Panc1 (cell line): ENCODE measurements around the gene TMEM222. TPM values are rescaled to one million over a fixed set of nuclear protein-coding genes. Genes with fewer than 3 reads are reported as not detected.

Source experiments
- ATAC-seq: fragments of 200-7000 bp; cut with Tn5 transposase; 2 replicates; pipeline ENCODE4 v1.9.1; 2020; ENCODE audit warnings: mild to moderate bottlenecking, moderate library complexity
- BruUV-seq: library from RNA; stranded (reverse); fragments of 400-500 nt; replicated peaks from 2 replicates; lab custom pipeline; 2021; lab: Mats Ljungman, UMichigan
- CTCF ChIA-PET: fragments of 300-600 bp; sonication (Branson Sonifier 250); formaldehyde crosslinking; loops from one replicate; lab custom pipeline; 2022; ENCODE audit warnings: antibody characterized with exemption; lab: Charles Lee
- POLR2A ChIA-PET: fragments of 300-600 bp; sonication (Branson Sonifier 250); formaldehyde crosslinking; loops from one replicate; lab custom pipeline; 2022; ENCODE audit warnings: antibody characterized with exemption; lab: Charles Lee
- DNase-seq: peaks from one replicate; pipeline ENCODE4 v3.0.0-alpha.2; 2010; ENCODE audit warnings: low read depth, low spot score
- H3K27ac ChIP-seq: 2 replicates; pipeline ENCODE4 v1.5.1; 2011; ENCODE audit warnings: mild to moderate bottlenecking, low read length, inconsistent platforms
- H3K27me3 ChIP-seq: fragments of 200-500 bp; sonication (Bioruptor generic); 2 replicates; pipeline ENCODE4 v1.6.0; 2014; ENCODE audit warnings: low read length, inconsistent platforms; ENCODE audit not compliant: control insufficient read depth, insufficient read depth
- H3K36me3 ChIP-seq: fragments of 200-500 bp; sonication (Bioruptor generic); 2 replicates; pipeline ENCODE4 v1.5.1; 2014; ENCODE audit warnings: inconsistent platforms, mild to moderate bottlenecking, low read length, moderate library complexity; ENCODE audit not compliant: control insufficient read depth, insufficient read depth
- H3K4me1 ChIP-seq: 2 replicates; pipeline ENCODE4 v1.5.1; 2011; ENCODE audit warnings: inconsistent platforms, mild to moderate bottlenecking, low read length, moderate library complexity; ENCODE audit not compliant: control insufficient read depth, insufficient read depth
- H3K4me3 ChIP-seq, 2 experiments: 2 replicates each; pipeline ENCODE4 v1.5.1; 2011 to 2012; ENCODE audit warnings: low read depth in 2 of 2, low read length in 2 of 2, mild to moderate bottlenecking in 2 of 2, inconsistent platforms in 1 of 2, moderate library complexity in 1 of 2
- H3K9me3 ChIP-seq: fragments of 200-500 bp; sonication (Bioruptor generic); 2 replicates; pipeline ENCODE4 v1.5.1; 2014; ENCODE audit warnings: low read depth, mild to moderate bottlenecking, inconsistent platforms, low read length, moderate library complexity; ENCODE audit not compliant: control insufficient read depth, insufficient read depth
- POLR2AphosphoS5 ChIP-seq: IDR thresholded peaks from 2 replicates; pipeline ENCODE4 v1.6.1; 2012; ENCODE audit warnings: mild to moderate bottlenecking, low read depth, low read length, moderate library complexity
- SIN3A ChIP-seq: IDR thresholded peaks from 2 replicates; pipeline ENCODE4 v1.6.1; 2012; ENCODE audit warnings: low read depth, mild to moderate bottlenecking, low read length, moderate library complexity, borderline replicate concordance; ENCODE audit not compliant: insufficient read depth
- TCF7L2 ChIP-seq: IDR thresholded peaks from 2 replicates; pipeline ENCODE4 v1.6.1; 2011; ENCODE audit warnings: mild to moderate bottlenecking, low read depth, low read length, inconsistent platforms
- in situ Hi-C: cut with HindIII; loops from 2 replicates; pipeline ENCODE4 v1.10.0; 2016; ENCODE audit warnings: low sequenced_read_pairs, low pct_unique_long_range_greater_than_20kb
- intact Hi-C: fragments of 100-400 bp; cut with micrococcal nuclease; formaldehyde crosslinking; loops from one replicate; pipeline ENCODE4 v1.10.0; 2022; ENCODE audit not compliant: unreplicated experiment
- total RNA-seq: library from RNA; stranded (reverse); gene quantifications from one replicate; pipeline ENCODE4 v1.2.1, GENCODE V29; 2021; ENCODE audit not compliant: unreplicated experiment
- TF ChIP-seq, protein P1 (sequence below): fragments of 450-650 bp; IDR thresholded peaks from 2 replicates; pipeline ENCODE4 v1.5.1; 2017; ENCODE audit warnings: mild to moderate bottlenecking
- TF ChIP-seq, protein P2 (sequence below), 2 experiments: IDR thresholded peaks; 2 replicates each; pipeline ENCODE4 v1.6.1; 2011 to 2012; ENCODE audit warnings: low read depth in 2 of 2, control low read depth in 1 of 2, low read length in 1 of 2, mild to moderate bottlenecking in 1 of 2, moderate library complexity in 1 of 2; ENCODE audit not compliant: insufficient read depth in 1 of 2

The TMEM222 gene
- total RNA-seq, 1 experiment from 2014 or later = 55.3 TPM

DNA sequence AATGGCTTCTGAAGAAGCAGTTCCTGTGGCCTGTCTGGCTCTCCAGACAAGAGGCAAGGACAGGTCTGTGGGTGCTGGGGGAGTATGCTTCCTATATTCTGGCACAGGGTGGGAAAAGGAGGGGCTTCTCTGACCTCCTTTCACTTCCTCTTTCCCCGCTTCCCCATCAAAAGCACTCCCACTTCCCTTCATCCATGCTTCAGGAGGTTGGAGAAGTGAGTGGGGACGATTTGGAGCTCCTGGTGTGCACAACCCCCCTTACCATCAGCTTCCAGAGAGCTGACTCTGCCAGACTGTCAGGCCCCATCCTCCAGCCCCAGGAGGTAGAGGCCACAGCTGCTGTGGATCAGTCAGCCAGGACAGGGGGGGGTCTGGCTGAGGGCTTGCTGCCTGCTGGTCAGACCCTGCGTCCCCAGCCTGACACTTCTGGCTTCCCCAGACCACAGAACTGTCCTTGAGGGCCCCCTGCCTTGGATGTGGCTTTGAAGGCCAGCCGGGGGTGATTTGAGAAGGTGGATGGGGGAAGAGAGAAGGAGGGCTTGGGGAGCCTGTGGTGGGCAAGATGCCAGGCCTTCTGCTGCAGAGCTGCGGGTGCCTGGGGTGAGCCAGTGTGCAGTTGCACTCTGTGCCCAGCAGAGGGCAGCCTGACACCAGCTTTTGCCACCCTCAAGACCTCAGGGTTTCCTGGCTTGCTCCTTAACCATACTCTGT, 21.5 kb upstream of the TMEM222 start:
- ATAC-seq (peak; percentile 96), DNase-seq (peak; percentile 75)
- Histone ChIP-seq H3K36me3 (peaks cover 6% of the 10 kb centered on the region; the same call in 1 of the 2 replicates), H3K27me3 (no peaks in the 10 kb centered on the region), H3K4me3 (no peak overlapping the region), H3K9me3 (no peaks in the 10 kb centered on the region), H3K4me1 (peaks cover 2% of the 10 kb centered on the region; the same call in 1 of the 2 replicates), H3K27ac (no peak overlapping the region)
- TF ChIP-seq, protein P1, sequence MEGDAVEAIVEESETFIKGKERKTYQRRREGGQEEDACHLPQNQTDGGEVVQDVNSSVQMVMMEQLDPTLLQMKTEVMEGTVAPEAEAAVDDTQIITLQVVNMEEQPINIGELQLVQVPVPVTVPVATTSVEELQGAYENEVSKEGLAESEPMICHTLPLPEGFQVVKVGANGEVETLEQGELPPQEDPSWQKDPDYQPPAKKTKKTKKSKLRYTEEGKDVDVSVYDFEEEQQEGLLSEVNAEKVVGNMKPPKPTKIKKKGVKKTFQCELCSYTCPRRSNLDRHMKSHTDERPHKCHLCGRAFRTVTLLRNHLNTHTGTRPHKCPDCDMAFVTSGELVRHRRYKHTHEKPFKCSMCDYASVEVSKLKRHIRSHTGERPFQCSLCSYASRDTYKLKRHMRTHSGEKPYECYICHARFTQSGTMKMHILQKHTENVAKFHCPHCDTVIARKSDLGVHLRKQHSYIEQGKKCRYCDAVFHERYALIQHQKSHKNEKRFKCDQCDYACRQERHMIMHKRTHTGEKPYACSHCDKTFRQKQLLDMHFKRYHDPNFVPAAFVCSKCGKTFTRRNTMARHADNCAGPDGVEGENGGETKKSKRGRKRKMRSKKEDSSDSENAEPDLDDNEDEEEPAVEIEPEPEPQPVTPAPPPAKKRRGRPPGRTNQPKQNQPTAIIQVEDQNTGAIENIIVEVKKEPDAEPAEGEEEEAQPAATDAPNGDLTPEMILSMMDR = peak; percentile 97
- no peak for TF ChIP-seq TCF7L2
- intact Hi-C loops (loop anchor here (2.0 kb wide), 1 partner anchor 94 kb away; no protein-coding TSS in a partner anchor), in situ Hi-C loops (no loop called here)
- CTCF ChIA-PET = interaction anchor here (0.7 to 2.2 kb wide), 8 partner anchors 57 to 200 kb away, joined by 3 to 16 read pairs (median 6); no protein-coding TSS in a partner anchor
- POLR2A ChIA-PET = interaction anchor here (0.5 kb wide), 2 partner anchors 82 to 235 kb away, joined by 3 to 9 read pairs; no protein-coding TSS in a partner anchor
- no TSS peak for BruUV-seq

DNA sequence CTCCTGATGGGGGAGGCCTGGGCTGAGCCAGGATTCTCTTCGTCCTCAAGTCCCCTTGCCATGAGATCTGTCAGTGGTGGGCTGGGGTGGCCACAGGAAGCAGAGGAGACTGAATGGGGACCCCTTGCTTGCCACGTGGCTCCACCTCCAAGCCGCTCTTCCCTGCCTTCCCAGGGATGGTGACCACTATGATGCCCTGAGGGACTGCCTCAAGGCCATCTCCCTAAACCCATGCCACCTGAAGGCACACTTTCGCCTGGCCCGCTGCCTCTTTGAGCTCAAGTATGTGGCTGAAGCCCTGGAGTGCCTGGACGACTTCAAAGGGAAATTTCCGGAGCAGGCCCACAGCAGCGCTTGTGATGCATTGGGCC, 20.9 kb upstream of the TMEM222 start:
- H3K9me3 ChIP-seq = no peaks in the 10 kb centered on the region
- H3K4me3 ChIP-seq = no peak overlapping the region
- peaks cover 6% of the 10 kb centered on the region; the same call in 1 of the 2 replicates for H3K36me3 ChIP-seq
- ATAC-seq (peak; percentile 6; the same call in 1 of the 2 replicates), DNase-seq (no peak)
- peaks cover 2% of the 10 kb centered on the region; the same call in 1 of the 2 replicates for H3K4me1 ChIP-seq
- BruUV-seq = no TSS peak
- intact Hi-C loops = loop anchor here (2.0 kb wide), 1 partner anchor 94 kb away; no protein-coding TSS in a partner anchor
- H3K27me3 ChIP-seq = no peaks in the 10 kb centered on the region
- ChIA-PET POLR2A (no interaction called here), CTCF (interaction anchor here (0.6 to 2.0 kb wide), 8 partner anchors 15 to 327 kb away, joined by 3 to 16 read pairs (median 6); no protein-coding TSS in a partner anchor)
- no peak overlapping the region for H3K27ac ChIP-seq
- in situ Hi-C loops = no loop called here
- TF ChIP-seq SIN3A = no peak
- TF ChIP-seq, protein P1 = peak; percentile 45

GRCh38 chr1:27301582-27302199, 20.3 kb upstream of the TMEM222 start:
- Histone ChIP-seq H3K9me3 (no peaks in the 10 kb centered on the region), H3K4me3 (no peak overlapping the region), H3K27ac (no peak overlapping the region), H3K4me1 (peaks cover 2% of the 10 kb centered on the region; the same call in 1 of the 2 replicates), H3K27me3 (no peaks in the 10 kb centered on the region), H3K36me3 (peaks cover 6% of the 10 kb centered on the region; the same call in 1 of the 2 replicates)
- ATAC-seq (no peak), DNase-seq (no peak)
- intact Hi-C loops = loop anchor here (2.0 kb wide), 1 partner anchor 93 kb away; no protein-coding TSS in a partner anchor
- in situ Hi-C loops = no loop called here
- CTCF ChIA-PET = interaction anchor here (0.6 to 1.3 kb wide), 6 partner anchors 15 to 327 kb away, joined by 3 to 9 read pairs (median 4); no protein-coding TSS in a partner anchor
- BruUV-seq = no TSS peak
- POLR2A ChIA-PET = interaction anchor here (0.5 to 0.6 kb wide), 2 partner anchors 64 to 352 kb away, joined by 3 read pairs; no protein-coding TSS in a partner anchor
- TF ChIP-seq POLR2AphosphoS5 (no peak), TCF7L2 (no peak), SIN3A (no peak)
- TF ChIP-seq, protein P1 = no peak
- TF ChIP-seq, protein P2, sequence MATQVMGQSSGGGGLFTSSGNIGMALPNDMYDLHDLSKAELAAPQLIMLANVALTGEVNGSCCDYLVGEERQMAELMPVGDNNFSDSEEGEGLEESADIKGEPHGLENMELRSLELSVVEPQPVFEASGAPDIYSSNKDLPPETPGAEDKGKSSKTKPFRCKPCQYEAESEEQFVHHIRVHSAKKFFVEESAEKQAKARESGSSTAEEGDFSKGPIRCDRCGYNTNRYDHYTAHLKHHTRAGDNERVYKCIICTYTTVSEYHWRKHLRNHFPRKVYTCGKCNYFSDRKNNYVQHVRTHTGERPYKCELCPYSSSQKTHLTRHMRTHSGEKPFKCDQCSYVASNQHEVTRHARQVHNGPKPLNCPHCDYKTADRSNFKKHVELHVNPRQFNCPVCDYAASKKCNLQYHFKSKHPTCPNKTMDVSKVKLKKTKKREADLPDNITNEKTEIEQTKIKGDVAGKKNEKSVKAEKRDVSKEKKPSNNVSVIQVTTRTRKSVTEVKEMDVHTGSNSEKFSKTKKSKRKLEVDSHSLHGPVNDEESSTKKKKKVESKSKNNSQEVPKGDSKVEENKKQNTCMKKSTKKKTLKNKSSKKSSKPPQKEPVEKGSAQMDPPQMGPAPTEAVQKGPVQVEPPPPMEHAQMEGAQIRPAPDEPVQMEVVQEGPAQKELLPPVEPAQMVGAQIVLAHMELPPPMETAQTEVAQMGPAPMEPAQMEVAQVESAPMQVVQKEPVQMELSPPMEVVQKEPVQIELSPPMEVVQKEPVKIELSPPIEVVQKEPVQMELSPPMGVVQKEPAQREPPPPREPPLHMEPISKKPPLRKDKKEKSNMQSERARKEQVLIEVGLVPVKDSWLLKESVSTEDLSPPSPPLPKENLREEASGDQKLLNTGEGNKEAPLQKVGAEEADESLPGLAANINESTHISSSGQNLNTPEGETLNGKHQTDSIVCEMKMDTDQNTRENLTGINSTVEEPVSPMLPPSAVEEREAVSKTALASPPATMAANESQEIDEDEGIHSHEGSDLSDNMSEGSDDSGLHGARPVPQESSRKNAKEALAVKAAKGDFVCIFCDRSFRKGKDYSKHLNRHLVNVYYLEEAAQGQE (IDR thresholded peaks at IDR 0.05; ENCODE audit: insufficient read depth in 1 of 2, low read depth in 2 of 2, low read length in 1 of 2) = no peak
